A673 (cell line): Measurements from ENCODE around the gene ACACA.

Experiments
- CTCF ChIP-seq: fragments of 300-800, 200-600 bp; sonication (generic); conservative IDR thresholded peaks from 2 replicates; pipeline ENCODE4 v1.5.1; 2017; ENCODE audit warnings: low read depth, mild to moderate bottlenecking, antibody characterized with exemption, low read length, moderate library complexity, mixed read lengths
- EZH2 ChIP-seq: fragments of 200-600 bp; sonication (generic); IDR thresholded peaks from 2 replicates; pipeline ENCODE4 v1.6.1; 2017; ENCODE audit warnings: borderline replicate concordance, low read depth, mild to moderate bottlenecking, mixed read lengths, antibody characterized with exemption, low read length; ENCODE audit not compliant: poor library complexity, severe bottlenecking

- TF ChIP-seq CTCF (no peak), EZH2 (no peak)
Observed at GRCh38 chr17:37048811-37049210, 357.8 kb downstream of the ACACA start.
